Astrocyte of the cerebellum (primary cell): Measurements from ENCODE around the gene THUMPD3.

ENCODE experiments used
- DNase-seq: peaks from one replicate; pipeline ENCODE4 v3.0.0-alpha.2; 2011; ENCODE audit warnings: low read depth
- H3K4me3 ChIP-seq: 2 replicates; pipeline ENCODE4 v1.5.1; 2011; ENCODE audit warnings: mild to moderate bottlenecking, low read depth, low read length, moderate library complexity
- CTCF ChIP-seq: IDR thresholded peaks from 2 replicates; pipeline ENCODE4 v1.5.1; 2012; ENCODE audit warnings: low read length, low read depth, moderate library complexity, mild to moderate bottlenecking; ENCODE audit errors: missing control alignments
- in situ Hi-C: cut with HindIII; loops from 2 replicates; pipeline ENCODE4 v1.10.0; 2017; ENCODE audit warnings: low sequenced_read_pairs

Gene THUMPD3

GRCh38 chr3:9387322-9387655 lies 24.4 kb downstream of the THUMPD3 start:
- no peak for TF ChIP-seq CTCF
- no peak for DNase-seq
- H3K4me3 ChIP-seq = no peak overlapping the region
- in situ Hi-C loops = no loop called here

GRCh38 chr3:9388142-9388541 lies 25.3 kb downstream of the THUMPD3 start:
- H3K4me3 ChIP-seq = no peak overlapping the region
- no peak for TF ChIP-seq CTCF
- no peak for DNase-seq
- in situ Hi-C loops = no loop called here

DNA sequence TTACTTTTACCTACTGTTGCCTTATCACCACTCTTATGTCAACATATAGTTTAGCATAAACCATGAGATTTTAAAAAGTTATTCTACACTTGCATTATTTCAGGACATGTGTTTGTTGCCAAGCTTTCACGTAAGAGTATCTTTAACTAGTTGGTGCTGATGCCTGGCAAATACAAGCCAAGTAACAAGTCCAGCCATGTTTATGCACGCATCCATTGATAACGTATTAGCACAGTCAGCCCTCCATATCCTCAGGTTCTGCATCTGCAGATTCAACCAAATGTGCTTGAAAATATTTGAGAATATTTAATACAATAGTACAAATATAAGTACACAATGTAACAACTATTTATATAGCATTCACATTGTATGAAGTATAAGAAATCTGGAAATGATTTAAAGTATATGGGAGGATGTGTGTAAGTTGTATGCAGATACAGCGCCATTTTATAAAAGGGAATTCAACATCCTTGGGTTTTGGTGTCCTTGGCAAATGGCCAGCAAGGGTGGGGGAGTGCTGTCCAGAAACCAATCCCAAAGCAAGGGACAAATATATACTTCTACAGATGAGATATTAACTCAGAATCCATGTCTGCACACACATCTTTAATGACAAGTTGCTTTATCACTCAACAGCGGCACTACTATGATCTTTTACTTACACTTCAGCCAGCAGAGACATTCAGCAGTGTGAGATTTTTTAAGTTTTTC lies 25.9 kb downstream of the THUMPD3 start:
- TF ChIP-seq CTCF = no peak
- H3K4me3 ChIP-seq = no peak overlapping the region
- in situ Hi-C loops = no loop called here
- no peak for DNase-seq

- DNase-seq = no peak
- no peak overlapping the region for H3K4me3 ChIP-seq
- no peak for TF ChIP-seq CTCF
- in situ Hi-C loops = no loop called here
Measured at GRCh38 chr3:9390265-9390888, 27.5 kb downstream of the THUMPD3 start.

DNA sequence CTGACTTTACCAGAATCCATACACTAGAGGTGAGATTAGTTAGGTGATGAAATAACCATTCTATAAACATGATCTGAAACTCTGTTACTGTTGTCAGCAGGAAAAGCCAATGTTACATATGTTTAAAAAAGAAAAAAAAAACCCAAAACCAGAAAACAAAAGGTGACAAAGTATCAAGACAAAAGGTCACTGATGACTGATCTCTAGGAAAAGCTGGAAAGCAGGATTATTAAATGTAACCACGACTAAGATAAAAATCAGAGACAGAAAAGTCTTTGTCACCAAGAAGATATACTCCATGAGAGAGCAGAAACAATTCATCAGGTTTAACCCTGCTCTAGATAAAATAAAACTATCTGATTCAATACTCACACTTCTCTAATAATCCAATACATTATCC lies 29.2 kb downstream of the THUMPD3 start:
- in situ Hi-C loops = no loop called here
- no peak overlapping the region for H3K4me3 ChIP-seq
- TF ChIP-seq CTCF = no peak
- DNase-seq = no peak

GRCh38 chr3:9395570-9396300 lies 32.9 kb downstream of the THUMPD3 start:
- no peak for DNase-seq
- no peak for TF ChIP-seq CTCF
- in situ Hi-C loops = no loop called here

More at GRCh38 chr3:9395570-9396300, 32.9 kb downstream of the THUMPD3 start:
- H3K4me3 ChIP-seq = peak overlapping the region; percentile 79
